ENCODE measurements around the gene ZFP92.

GRCh38 chrX:153456161-153456560 is 44.9 kb downstream of the ZFP92 start:
- TF ChIP-seq CTCF (IDR thresholded peaks at IDR 0.05 in 2 of 3, conservative IDR thresholded peaks at IDR 0.05 in 1 of 3; ENCODE audit: control insufficient read depth in 2 of 3, extremely low read depth in 1 of 3, insufficient read depth in 1 of 3, low read depth in 3 of 3, low read length in 3 of 3) (no peak), EZH2 (IDR thresholded peaks at IDR 0.05; ENCODE audit: borderline replicate concordance, control insufficient read depth, low read depth, low read length) (no peak), MAX (IDR thresholded peaks at IDR 0.05; ENCODE audit: low read depth, low read length) (no peak), POLR2A (IDR thresholded peaks at IDR 0.05; ENCODE audit: low read depth, low read length) (no peak), ZNF24 (IDR thresholded peaks at IDR 0.05) (no peak), ATF3 (IDR thresholded peaks at IDR 0.05; ENCODE audit: borderline replicate concordance, extremely low read depth, low read depth, low read length) (no peak), BACH1 (IDR thresholded peaks at IDR 0.05; ENCODE audit: borderline replicate concordance) (no peak), NFYB (IDR thresholded peaks at IDR 0.05; ENCODE audit: insufficient read depth, low read depth, low read length) (no peak), ZBTB40 (IDR thresholded peaks at IDR 0.05; ENCODE audit: borderline replicate concordance) (no peak), ELK1 (IDR thresholded peaks at IDR 0.05; ENCODE audit: low read depth, low read length) (no peak), CREB1 (IDR thresholded peaks at IDR 0.05; ENCODE audit: low read depth) (no peak), KLF5 (IDR thresholded peaks at IDR 0.05; ENCODE audit: partially characterized antibody) (no peak)
